HepG2 (cell line): ENCODE measurements around the gene PNLDC1. TPM values are rescaled to one million over a fixed set of nuclear protein-coding genes. Genes with fewer than 3 reads are reported as not detected.

Experiments
- DBP ChIP-seq: sonication (generic); formaldehyde crosslinking; IDR thresholded peaks from 2 replicates; pipeline ENCODE4 v1.4.0; 2020; ENCODE audit warnings: missing genetic modification reagents; ENCODE audit errors: not compliant biosample characterization
- E2F1 ChIP-seq: sonication (generic); formaldehyde crosslinking; IDR thresholded peaks from 2 replicates; pipeline ENCODE4 v1.5.0; 2020; ENCODE audit warnings: missing genetic modification reagents
- SALL1 ChIP-seq: sonication (generic); formaldehyde crosslinking; IDR thresholded peaks from 2 replicates; pipeline ENCODE4 v1.8.0; 2022; ENCODE audit warnings: mild to moderate bottlenecking, missing genetic modification reagents
- TAF15 ChIP-seq: fragments of 200-400 bp; formaldehyde crosslinking; IDR thresholded peaks from one replicate; pipeline ENCODE4 v1.6.1; 2018; ENCODE audit warnings: mild to moderate bottlenecking, low read depth, low read length; ENCODE audit not compliant: poor library complexity, severe bottlenecking
- ZNF580 ChIP-seq: IDR thresholded peaks from 2 replicates; pipeline ENCODE4 v1.6.1; 2016; ENCODE audit warnings: low read depth, borderline replicate concordance
- ZSCAN5A ChIP-seq: sonication (generic); formaldehyde crosslinking; IDR thresholded peaks from 2 replicates; pipeline ENCODE4 v1.8.0; 2022; ENCODE audit warnings: mild to moderate bottlenecking, missing genetic modification reagents, borderline replicate concordance
- ZXDC ChIP-seq: sonication (generic); formaldehyde crosslinking; IDR thresholded peaks from 2 replicates; pipeline ENCODE4 v1.5.0; 2020; ENCODE audit warnings: mild to moderate bottlenecking, missing genetic modification reagents
- polyA plus RNA-seq, 8 experiments: library from polyadenylated mRNA; depleted of rRNA in 3 of 8; stranded (reverse) in 7 of 8; unstranded in 1 of 8; fragments of >200 nt; fragmentation: Illumina TruSeq in 4 of 8; extraction: Trizol in 4 of 8; gene quantifications; 2 replicates each; pipeline versions ENCODE4 v1.2.1 to v1.2.3, GENCODE V29; 2011 to 2016; ENCODE audit warnings: low read depth in 4 of 8, missing spikeins in 1 of 8, mixed read lengths in 1 of 8; ENCODE audit not compliant: insufficient read depth in 1 of 8
- total RNA-seq, 5 experiments: library from RNA; depleted of rRNA; stranded (reverse); fragments of >200 nt; fragmentation: Illumina TruSeq; extraction: Trizol; gene quantifications; 2 replicates each; pipeline ENCODE4 v1.2.3, GENCODE V29; 2016; ENCODE audit warnings: low read depth in 1 of 5

The PNLDC1 gene
- total and polyA plus RNA-seq, 2 of the 13 experiments (the other 11 are each of a cell fraction or from before 2014, with no cell fraction given): not detected

- TF ChIP-seq ZXDC (CRISPR knock-in tag): no peak
- TF ChIP-seq DBP (CRISPR knock-in tag): no peak
- TF ChIP-seq TAF15: no peak
- TF ChIP-seq ZNF580 (CRISPR knock-in tag): no peak
- TF ChIP-seq ZSCAN5A (CRISPR knock-in tag): no peak
- TF ChIP-seq E2F1 (CRISPR knock-in tag): no peak
- TF ChIP-seq SALL1 (CRISPR knock-in tag): no peak
Measured at GRCh38 chr6:159858259-159858658, 58.2 kb downstream of the PNLDC1 start (continued).
